SK-N-MC (cell line): Measurements from ENCODE around the gene HIVEP2.

Experiments
- EZH2 ChIP-seq: fragments of 200-600 bp; sonication (generic); IDR thresholded peaks from one replicate; pipeline ENCODE4 v1.6.1; 2017; ENCODE audit warnings: antibody characterized with exemption
- POLR2AphosphoS5 ChIP-seq: IDR thresholded peaks from 2 replicates; pipeline ENCODE4 v1.6.1; 2012; ENCODE audit warnings: mild to moderate bottlenecking, low read depth, low read length, borderline replicate concordance

- TF ChIP-seq EZH2 (no peak), POLR2AphosphoS5 (no peak)
Measured at GRCh38 chr6:142900227-142900971, 44.6 kb downstream of the HIVEP2 start.
